SK-N-SH treated with all-trans-retinoic acid at 6 μM for 48 hours (cell line): ENCODE measurements around the gene SLC25A31.

Experiments
- CREB5 ChIP-seq: fragments of 250-450 bp; sonication (Bioruptor Pico); IDR thresholded peaks from 2 replicates; pipeline ENCODE4 v1.5.1; 2020; ENCODE audit warnings: low read depth, mild to moderate bottlenecking, moderate library complexity
- ESRRG ChIP-seq: fragments of 250-450 bp; sonication (Bioruptor Pico); IDR thresholded peaks from 2 replicates; pipeline ENCODE4 v1.6.1; 2021; ENCODE audit warnings: mild to moderate bottlenecking
- ISL1 ChIP-seq: fragments of 250-450 bp; sonication (Bioruptor Pico); IDR thresholded peaks from 2 replicates; pipeline ENCODE4 v2.1.2; 2022; ENCODE audit warnings: mild to moderate bottlenecking, moderate library complexity
- TOX ChIP-seq: fragments of 250-450 bp; sonication (Bioruptor Pico); IDR thresholded peaks from 2 replicates; pipeline ENCODE4 v1.8.0; 2021; ENCODE audit warnings: mild to moderate bottlenecking, moderate library complexity, borderline replicate concordance
- ZFP30 ChIP-seq: fragments of 450-650 bp; formaldehyde crosslinking; IDR thresholded peaks from 2 replicates; pipeline ENCODE4 v1.5.0; 2022; ENCODE audit warnings: mild to moderate bottlenecking, moderate library complexity
- ZNF8 ChIP-seq: fragments of 450-650 bp; formaldehyde crosslinking; IDR thresholded peaks from 2 replicates; pipeline ENCODE4 v1.5.0; 2020; ENCODE audit warnings: mild to moderate bottlenecking, moderate library complexity

GRCh38 chr4:127685292-127685691 is 44.9 kb upstream of the SLC25A31 start:
- TF ChIP-seq TOX (CRISPR knock-in tag) (no peak), ISL1 (CRISPR knock-in tag) (peak; percentile 57), ZFP30 (CRISPR knock-in tag) (no peak), CREB5 (CRISPR knock-in tag) (peak; percentile 40; the same call in 1 of the 2 replicates), ESRRG (no peak), ZNF8 (CRISPR knock-in tag) (no peak)
